GM13977 (cell line): ENCODE data around the gene CALHM3.

Experiments
- DNase-seq: peaks from one replicate; pipeline ENCODE4 v3.0.0; 2012; ENCODE audit warnings: low spot score
- in situ Hi-C: fragments of 300-500 bp; cut with MboI; formaldehyde crosslinking; loops from one replicate; pipeline ENCODE4 v1.12.0; 2022; ENCODE audit warnings: low sequenced_read_pairs, low pct_unique_long_range_greater_than_20kb, mixed read lengths, inconsistent platforms; ENCODE audit not compliant: unreplicated experiment
- TF ChIP-seq, protein P1 (sequence below): IDR thresholded peaks from 2 replicates; pipeline ENCODE4 v1.5.1; 2012; ENCODE audit warnings: mild to moderate bottlenecking, control low read depth; ENCODE audit not compliant: insufficient read depth; ENCODE audit errors: extremely low read depth, missing control alignments

Gene CALHM3

GRCh38 chr10:103517234-103518085 lies 38.4 kb upstream of the CALHM3 start:
- TF ChIP-seq, protein P1, sequence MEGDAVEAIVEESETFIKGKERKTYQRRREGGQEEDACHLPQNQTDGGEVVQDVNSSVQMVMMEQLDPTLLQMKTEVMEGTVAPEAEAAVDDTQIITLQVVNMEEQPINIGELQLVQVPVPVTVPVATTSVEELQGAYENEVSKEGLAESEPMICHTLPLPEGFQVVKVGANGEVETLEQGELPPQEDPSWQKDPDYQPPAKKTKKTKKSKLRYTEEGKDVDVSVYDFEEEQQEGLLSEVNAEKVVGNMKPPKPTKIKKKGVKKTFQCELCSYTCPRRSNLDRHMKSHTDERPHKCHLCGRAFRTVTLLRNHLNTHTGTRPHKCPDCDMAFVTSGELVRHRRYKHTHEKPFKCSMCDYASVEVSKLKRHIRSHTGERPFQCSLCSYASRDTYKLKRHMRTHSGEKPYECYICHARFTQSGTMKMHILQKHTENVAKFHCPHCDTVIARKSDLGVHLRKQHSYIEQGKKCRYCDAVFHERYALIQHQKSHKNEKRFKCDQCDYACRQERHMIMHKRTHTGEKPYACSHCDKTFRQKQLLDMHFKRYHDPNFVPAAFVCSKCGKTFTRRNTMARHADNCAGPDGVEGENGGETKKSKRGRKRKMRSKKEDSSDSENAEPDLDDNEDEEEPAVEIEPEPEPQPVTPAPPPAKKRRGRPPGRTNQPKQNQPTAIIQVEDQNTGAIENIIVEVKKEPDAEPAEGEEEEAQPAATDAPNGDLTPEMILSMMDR: no peak
- no peak for DNase-seq
- in situ Hi-C loops: no loop called here

GRCh38 chr10:103514244-103514643 lies 35.2 kb upstream of the CALHM3 start:
- DNase-seq: no peak
- in situ Hi-C loops: no loop called here
- TF ChIP-seq, protein P1: no peak

- in situ Hi-C loops: no loop called here
- TF ChIP-seq, protein P1: no peak
- DNase-seq: no peak
Measured at GRCh38 chr10:103513380-103514060, 34.5 kb upstream of the CALHM3 start.

DNA sequence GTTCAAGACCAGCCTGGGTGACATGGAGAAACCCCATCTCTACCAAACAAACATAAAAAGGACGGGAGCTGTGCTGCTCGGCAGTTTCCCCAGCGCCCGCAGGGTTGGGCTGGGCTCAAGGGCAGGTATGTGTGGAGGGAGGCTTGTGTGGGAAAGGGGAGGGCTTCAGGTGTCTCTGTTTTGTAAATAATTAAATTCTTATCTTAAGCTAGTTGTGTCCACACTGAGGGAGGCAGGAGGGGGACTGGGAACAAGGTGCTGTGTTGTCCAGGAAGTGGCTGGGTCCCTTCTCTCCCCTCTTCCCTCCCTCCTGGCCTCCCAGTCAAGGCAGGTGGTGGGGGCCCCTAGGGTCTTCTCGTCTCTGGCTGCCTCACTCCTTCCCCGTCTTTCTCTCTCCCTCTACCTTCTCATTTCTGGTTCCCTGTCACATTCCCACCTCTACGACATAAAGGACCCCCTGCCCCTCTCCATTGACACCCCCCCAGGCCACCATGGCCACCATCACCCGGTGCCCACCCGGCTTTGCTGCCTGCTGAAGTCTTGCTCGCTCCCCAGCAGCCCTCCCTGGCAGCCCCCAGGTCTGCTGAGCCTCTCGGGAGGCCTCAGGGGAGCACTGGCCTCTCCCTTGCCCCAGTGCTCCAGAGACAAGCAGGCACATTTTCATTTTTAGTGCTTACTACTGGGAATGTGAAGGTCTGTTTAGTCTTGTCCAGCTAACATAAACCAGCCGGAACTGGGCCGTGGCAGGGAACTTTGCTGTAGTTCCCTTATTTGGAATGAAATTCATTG lies 33.7 kb upstream of the CALHM3 start:
- no peak for DNase-seq
- TF ChIP-seq, protein P1: no peak
- in situ Hi-C loops: no loop called here

- in situ Hi-C loops: no loop called here
- DNase-seq: no peak
- TF ChIP-seq, protein P1: no peak
Measured at GRCh38 chr10:103512166-103512565, 33.1 kb upstream of the CALHM3 start.
